Mucosa of gallbladder (tissue), 1 donor: Measurements from ENCODE around the gene FXYD1. TPM values are rescaled to one million over a fixed set of nuclear protein-coding genes. Genes with fewer than 3 reads are reported as not detected.

ENCODE experiments used
- DNase-seq: peaks from one replicate; pipeline ENCODE4 v3.0.0-alpha.2; 2020; ENCODE audit warnings: low spot score
- total RNA-seq: library from RNA; stranded (reverse); gene quantifications from one replicate; pipeline ENCODE4 v1.2.1, GENCODE V29; 2021
- donor health status: DM: no; HTN: no; CAD: no.

FXYD1 gene
- total RNA-seq, 1 donor from 2014 or later: 94.0 TPM

GRCh38 chr19:35162471-35163326 lies 24.1 kb downstream of the FXYD1 start:
- no peak for DNase-seq

DNA sequence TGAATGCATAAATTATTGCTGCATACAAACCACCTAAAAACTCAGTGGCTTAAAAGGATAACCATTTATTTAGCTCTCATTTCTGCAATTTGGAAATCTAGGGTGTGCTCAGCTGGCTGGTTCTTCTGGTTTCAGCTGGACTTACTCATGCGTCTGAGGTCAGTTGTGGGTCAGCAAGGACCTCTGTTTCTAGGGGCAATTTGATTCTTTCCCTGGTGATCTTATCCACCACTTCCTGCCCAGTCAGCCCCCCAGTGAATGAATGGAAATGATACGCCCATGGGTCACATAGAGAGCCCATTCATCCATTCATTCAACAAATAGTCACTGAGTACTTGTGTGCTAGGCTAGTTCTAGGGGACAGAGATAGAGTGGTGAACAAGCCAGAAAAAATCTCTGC lies 25.8 kb downstream of the FXYD1 start:
- no peak for DNase-seq

DNA sequence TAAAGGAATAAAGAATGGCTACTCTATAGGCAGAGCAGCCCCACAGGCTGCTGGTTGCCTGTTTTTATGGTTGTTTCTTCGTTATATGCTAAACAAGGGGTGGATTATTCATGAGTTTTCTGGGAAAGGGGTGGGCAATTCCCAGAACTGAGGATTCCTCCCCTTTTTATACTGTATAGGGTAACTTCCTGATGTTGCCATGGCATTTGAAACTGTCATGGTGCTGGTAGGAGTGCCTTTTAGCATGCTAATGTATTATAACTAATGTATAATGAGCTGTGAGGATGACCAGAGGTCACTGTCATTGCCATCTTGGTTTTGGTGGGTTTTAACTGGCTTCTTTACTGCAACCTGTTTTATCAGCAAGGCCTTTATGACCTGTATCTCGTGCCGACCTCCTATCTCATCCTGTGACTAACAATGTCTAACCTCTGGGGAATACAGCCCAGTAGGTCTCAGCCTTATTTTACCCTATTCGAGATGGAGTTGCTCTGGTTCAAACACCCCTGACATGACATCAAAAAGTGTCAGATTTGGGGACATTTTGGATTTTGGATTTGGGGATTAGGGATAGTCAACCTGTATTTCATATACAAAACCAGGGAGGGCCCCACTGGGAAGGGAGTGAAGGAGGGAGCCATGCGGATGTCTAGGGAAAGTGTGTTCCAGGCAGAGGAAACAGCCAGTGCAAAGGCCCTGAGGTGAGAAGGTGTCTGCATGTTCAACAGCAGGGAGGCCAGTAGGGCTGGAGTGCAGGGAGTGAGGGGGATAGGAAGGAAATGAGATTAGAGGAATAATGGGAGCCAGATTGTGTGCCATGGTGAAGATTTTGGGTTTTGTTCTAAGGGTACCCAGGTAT lies 26.8 kb downstream of the FXYD1 start:
- DNase-seq: no peak

DNA sequence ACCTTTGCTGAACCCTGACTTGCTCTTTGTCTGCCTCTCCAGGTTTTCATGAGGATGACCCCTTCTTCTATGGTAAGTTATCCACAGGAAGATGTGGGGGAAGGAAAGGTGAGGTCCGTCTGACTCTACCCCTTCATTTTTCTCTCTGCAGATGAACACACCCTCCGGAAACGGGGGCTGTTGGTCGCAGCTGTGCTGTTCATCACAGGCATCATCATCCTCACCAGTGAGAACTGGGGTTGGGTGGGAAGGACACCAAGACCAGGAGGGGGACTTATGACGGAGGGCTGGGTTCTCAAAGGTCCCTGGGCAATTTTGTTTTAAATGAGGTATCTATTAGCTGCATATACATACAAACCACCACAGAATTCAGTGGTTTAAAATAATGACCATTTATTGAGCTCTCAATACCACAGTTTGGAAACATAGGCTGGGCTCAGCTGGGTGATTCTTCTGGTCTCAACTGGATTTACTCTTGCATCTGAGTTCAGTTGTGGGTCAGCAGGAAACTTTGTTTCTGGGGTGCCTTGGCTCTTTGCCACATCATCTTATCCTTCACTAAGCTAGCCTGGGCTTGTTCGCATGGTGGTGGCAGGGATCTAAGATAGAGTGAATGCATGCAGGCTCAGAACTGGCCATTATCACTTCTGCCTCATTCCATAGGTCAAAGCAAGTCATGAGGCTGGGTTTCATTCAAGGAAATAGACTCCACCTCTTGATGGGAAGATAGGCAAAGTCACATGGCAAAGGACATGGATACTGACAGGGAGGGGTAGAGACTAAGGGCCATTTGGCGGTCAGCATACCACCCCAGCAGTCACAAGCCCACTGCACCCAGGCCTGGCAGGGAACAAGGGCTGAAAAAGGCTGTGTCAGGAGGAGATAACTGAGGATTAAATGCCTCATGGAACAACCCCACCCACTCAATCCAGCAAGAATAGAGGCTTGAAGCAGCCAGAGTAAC lies 27.8 kb downstream of the FXYD1 start:
- DNase-seq: no peak

DNA sequence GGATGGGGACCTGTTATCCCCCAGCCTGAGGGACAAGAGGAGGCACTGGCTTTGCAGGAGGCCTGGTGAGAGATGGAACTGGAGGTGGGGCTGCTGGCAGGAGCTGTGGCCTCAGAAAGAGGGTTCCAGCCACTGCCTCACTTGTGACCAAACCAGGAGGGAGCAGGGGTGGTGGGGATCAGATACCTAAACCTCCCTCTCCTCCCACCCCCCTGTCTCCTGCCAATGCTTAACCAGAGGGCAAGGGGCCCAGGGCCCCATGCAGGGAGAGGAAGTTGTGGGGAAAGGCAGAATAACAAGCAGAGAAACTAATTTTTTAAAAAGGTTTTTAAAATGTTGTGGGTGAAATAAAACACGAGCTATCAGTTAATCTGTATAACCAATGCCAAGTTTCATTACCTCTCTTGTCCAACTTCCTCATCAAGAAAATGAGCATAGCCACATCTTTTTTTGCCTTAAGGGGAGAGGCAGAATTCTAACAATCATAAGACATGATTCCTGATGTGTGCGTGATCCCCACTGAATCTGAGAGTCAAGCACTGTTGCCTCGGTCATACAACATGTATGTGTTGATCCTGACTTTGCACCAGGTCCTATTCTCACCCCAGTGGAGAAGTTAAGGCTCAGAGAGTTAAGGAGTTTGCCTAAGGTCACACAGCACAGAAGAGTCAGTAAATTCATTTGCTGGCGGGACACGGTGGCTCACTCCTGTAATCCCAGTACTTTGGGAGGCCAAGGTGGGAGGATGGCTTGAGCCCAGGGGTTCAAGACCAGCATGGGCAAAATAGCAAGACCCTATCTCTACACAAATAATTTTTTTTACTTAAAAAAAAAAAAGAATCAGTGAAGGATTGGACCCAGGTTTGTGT lies 28.9 kb downstream of the FXYD1 start:
- no peak for DNase-seq

GRCh38 chr19:35168196-35168595 lies 29.6 kb downstream of the FXYD1 start:
- peak; percentile 47 for DNase-seq

GRCh38 chr19:35169221-35169995 lies 30.8 kb downstream of the FXYD1 start:
- DNase-seq: no peak

- no peak for DNase-seq
Measured at GRCh38 chr19:35170359-35171061, 31.9 kb downstream of the FXYD1 start.

- DNase-seq: no peak
Measured at GRCh38 chr19:35171730-35172129, 33.1 kb downstream of the FXYD1 start.

GRCh38 chr19:35174226-35174625 lies 35.6 kb downstream of the FXYD1 start:
- DNase-seq: no peak

GRCh38 chr19:35176181-35176570 lies 37.6 kb downstream of the FXYD1 start:
- no peak for DNase-seq

GRCh38 chr19:35177377-35178274 lies 39.0 kb downstream of the FXYD1 start:
- no peak for DNase-seq

- no peak for DNase-seq
Measured at GRCh38 chr19:35178701-35179100, 40.1 kb downstream of the FXYD1 start.

DNA sequence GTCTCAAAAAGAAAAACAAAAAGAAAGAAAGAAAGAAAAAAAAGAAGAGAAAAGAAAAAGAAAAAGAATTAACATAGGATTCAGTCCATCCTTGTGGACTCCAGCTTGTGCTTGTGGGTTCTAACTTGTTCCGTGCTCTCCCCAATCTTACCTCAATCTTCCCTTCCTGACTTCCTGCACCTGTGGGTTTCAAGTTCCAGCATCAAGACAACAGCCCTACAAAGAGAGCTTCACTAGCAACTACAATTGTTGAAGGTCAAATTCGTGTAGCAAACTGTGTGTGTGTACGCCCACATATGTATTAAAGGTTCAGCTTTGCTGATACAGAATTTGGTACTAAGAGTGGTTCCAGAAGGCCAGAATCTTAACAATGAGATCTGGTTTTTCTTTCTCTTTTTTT lies 41.2 kb downstream of the FXYD1 start:
- DNase-seq: no peak

- no peak for DNase-seq
Measured at GRCh38 chr19:35181387-35181786, 42.8 kb downstream of the FXYD1 start.

GRCh38 chr19:35184267-35184666 lies 45.6 kb downstream of the FXYD1 start:
- DNase-seq: no peak

DNA sequence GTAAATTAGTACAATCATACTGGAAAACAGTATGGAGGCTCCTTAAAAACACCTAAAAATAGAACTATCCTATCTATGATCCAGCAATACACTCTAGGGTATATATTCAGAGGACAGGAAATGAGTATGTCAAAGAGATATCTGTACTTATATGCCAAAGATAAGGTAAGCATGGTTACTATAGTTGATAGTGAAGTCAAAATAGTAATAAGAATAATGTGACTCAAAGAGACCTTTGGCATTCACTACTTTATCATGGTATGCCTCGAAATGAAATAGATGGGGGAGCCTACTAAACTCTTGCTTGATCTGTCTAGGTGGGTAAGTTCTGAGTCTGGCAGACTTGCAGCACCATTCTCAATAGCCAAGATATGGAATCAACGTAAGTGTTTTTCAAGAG lies 46.3 kb downstream of the FXYD1 start:
- no peak for DNase-seq
